Loucy (cell line): ENCODE data around the gene FBLN2.

Experiments
- H2AFZ ChIP-seq: fragments of 200-600 bp; sonication (generic); 2 replicates; pipeline ENCODE4 v1.6.0; 2016; ENCODE audit warnings: antibody characterized with exemption, mild to moderate bottlenecking, low read length, moderate library complexity
- H3F3A ChIP-seq: fragments of 200-600 bp; 2 replicates; pipeline ENCODE4 v1.6.0; 2016; ENCODE audit warnings: antibody characterized with exemption, low read depth, mild to moderate bottlenecking
- H3K27me3 ChIP-seq: fragments of 200-600 bp; sonication (generic); 2 replicates; pipeline ENCODE4 v1.6.1; 2014; ENCODE audit warnings: low read length, mild to moderate bottlenecking; ENCODE audit not compliant: insufficient read depth, poor library complexity, severe bottlenecking
- H3K36me3 ChIP-seq: fragments of 200-600 bp; sonication (generic); 2 replicates; pipeline ENCODE4 v1.6.1; 2016; ENCODE audit warnings: low read length; ENCODE audit not compliant: insufficient read depth
- H3K4me1 ChIP-seq: fragments of 200-600 bp; sonication (generic); 2 replicates; pipeline ENCODE4 v1.5.1; 2014; ENCODE audit warnings: low read length, mild to moderate bottlenecking; ENCODE audit not compliant: insufficient read depth, poor library complexity, severe bottlenecking
- H3K4me2 ChIP-seq: fragments of 200-600 bp; sonication (generic); 2 replicates; pipeline ENCODE4 v1.6.0; 2014; ENCODE audit warnings: antibody characterized with exemption, low read length, low read depth, mild to moderate bottlenecking; ENCODE audit not compliant: poor library complexity, severe bottlenecking
- H3K4me3 ChIP-seq: fragments of 200-600 bp; sonication (generic); 2 replicates; pipeline ENCODE4 v1.5.1; 2014; ENCODE audit warnings: low read length, mild to moderate bottlenecking, mixed read lengths; ENCODE audit not compliant: poor library complexity, severe bottlenecking
- H3K79me2 ChIP-seq: fragments of 200-600 bp; sonication (generic); 2 replicates; pipeline ENCODE4 v1.6.1; 2014; ENCODE audit warnings: low read length; ENCODE audit not compliant: insufficient read depth
- H3K9ac ChIP-seq: fragments of 200-600 bp; sonication (generic); 2 replicates; pipeline ENCODE4 v1.6.0; 2014; ENCODE audit warnings: mild to moderate bottlenecking, low read depth, low read length, moderate library complexity; ENCODE audit not compliant: poor library complexity, severe bottlenecking
- H3K9me2 ChIP-seq: fragments of 200-600 bp; sonication (generic); replicated peaks from 2 replicates; pipeline ENCODE4 v1.6.1; 2016; ENCODE audit warnings: low read depth, low read length, mixed read lengths
- H3K9me3 ChIP-seq: fragments of 200-600 bp; sonication (generic); 2 replicates; pipeline ENCODE4 v1.6.1; 2014; ENCODE audit warnings: mild to moderate bottlenecking, antibody characterized with exemption, low read length, low read depth; ENCODE audit not compliant: insufficient read depth
- H4K20me1 ChIP-seq: fragments of 200-600 bp; sonication (generic); 2 replicates; pipeline ENCODE4 v1.6.0; 2014; ENCODE audit warnings: antibody characterized with exemption, low read length, mild to moderate bottlenecking; ENCODE audit not compliant: insufficient read depth, poor library complexity, severe bottlenecking
- CTCF ChIP-seq: fragments of 200-600 bp; sonication (generic); conservative IDR thresholded peaks from 2 replicates; pipeline ENCODE4 v1.5.1; 2014; ENCODE audit warnings: mild to moderate bottlenecking, antibody characterized with exemption, low read length
- EZH2phosphoT487 ChIP-seq: fragments of 200-600 bp; IDR thresholded peaks from 2 replicates; pipeline ENCODE4 v1.6.1; 2018; ENCODE audit warnings: antibody characterized with exemption, mild to moderate bottlenecking, moderate library complexity, borderline replicate concordance

FBLN2 gene

GRCh38 chr3:13584427-13584891, 35.5 kb downstream of the FBLN2 start:
- no peak overlapping the region for H2AFZ ChIP-seq
- peak overlapping the region; percentile 2 for H3K4me2 ChIP-seq
- peaks cover 5% of the 10 kb centered on the region; the same call in 1 of the 2 replicates for H3F3A ChIP-seq
- H4K20me1 ChIP-seq, result no peaks in the 10 kb centered on the region
- no peaks in the 10 kb centered on the region for H3K79me2 ChIP-seq
- no peaks in the 10 kb centered on the region for H3K36me3 ChIP-seq
- no peaks in the 10 kb centered on the region for H3K9me3 ChIP-seq
- no peak for TF ChIP-seq EZH2phosphoT487
- TF ChIP-seq CTCF, result no peak
- no peak overlapping the region for H3K4me3 ChIP-seq
- H3K27me3 ChIP-seq, result no peaks in the 10 kb centered on the region
- H3K9ac ChIP-seq, result no peak overlapping the region
- peaks cover 47% of the 10 kb centered on the region for H3K4me1 ChIP-seq
- H3K9me2 ChIP-seq, result no peaks in the 10 kb centered on the region

- no peaks in the 10 kb centered on the region for H3K36me3 ChIP-seq
- H3K4me3 ChIP-seq, result no peak overlapping the region
- H3F3A ChIP-seq, result peaks cover 5% of the 10 kb centered on the region; the same call in 1 of the 2 replicates
- TF ChIP-seq CTCF (no peak), EZH2phosphoT487 (no peak)
- H3K9me3 ChIP-seq, result no peaks in the 10 kb centered on the region
- no peaks in the 10 kb centered on the region for H3K27me3 ChIP-seq
- H4K20me1 ChIP-seq, result no peaks in the 10 kb centered on the region
- no peak overlapping the region for H2AFZ ChIP-seq
- no peaks in the 10 kb centered on the region for H3K79me2 ChIP-seq
- H3K9me2 ChIP-seq, result no peaks in the 10 kb centered on the region
- H3K9ac ChIP-seq, result no peak overlapping the region
- H3K4me1 ChIP-seq, result peaks cover 47% of the 10 kb centered on the region
- H3K4me2 ChIP-seq, result peak overlapping the region; percentile 2
These were observed 36.0 kb downstream of the FBLN2 start for GRCh38 chr3:13584901-13585300.

- TF ChIP-seq CTCF (no peak), EZH2phosphoT487 (no peak)
- H3K36me3 ChIP-seq, result no peaks in the 10 kb centered on the region
- H3K4me3 ChIP-seq, result peak overlapping the region; percentile 31
- H4K20me1 ChIP-seq, result no peaks in the 10 kb centered on the region
- peak overlapping the region; percentile 17 for H3K9ac ChIP-seq
- H3K4me1 ChIP-seq, result peaks cover 37% of the 10 kb centered on the region
- H3K9me2 ChIP-seq, result no peaks in the 10 kb centered on the region
- H2AFZ ChIP-seq, result no peak overlapping the region
- H3K79me2 ChIP-seq, result no peaks in the 10 kb centered on the region
- no peaks in the 10 kb centered on the region for H3K9me3 ChIP-seq
- peaks cover 5% of the 10 kb centered on the region; the same call in 1 of the 2 replicates for H3F3A ChIP-seq
- peak overlapping the region; percentile 55 for H3K4me2 ChIP-seq
- no peaks in the 10 kb centered on the region for H3K27me3 ChIP-seq
These were observed 38.5 kb downstream of the FBLN2 start for GRCh38 chr3:13587442-13587841.
